Uterus (tissue), 4 donors: ENCODE results near the gene PYGM. TPM values are rescaled to one million over a fixed set of nuclear protein-coding genes. Genes with fewer than 3 reads are reported as not detected.

Experiments
- DNase-seq, 2 donors: peaks; one replicate each; pipeline ENCODE4 v3.0.0-alpha.2; 2019 to 2020
- H3K27ac ChIP-seq, 2 donors: fragments of 200-600 bp; sonication (generic); 1 replicate in 1 of 2; 2 replicates in 1 of 2; pipeline ENCODE4 v1.5.1; 2016 to 2018
- H3K27me3 ChIP-seq, 2 donors: fragments of 200-600 bp; sonication (generic); one replicate each; pipeline ENCODE4 v1.5.1; 2018 to 2019; ENCODE audit warnings: control low read depth in 1 of 2
- H3K36me3 ChIP-seq, 2 donors: fragments of 200-600 bp; sonication (generic); one replicate each; pipeline ENCODE4 v1.5.1; 2019; ENCODE audit warnings: control low read depth in 1 of 2
- H3K4me1 ChIP-seq, 2 donors: fragments of 200-600 bp; sonication (generic); one replicate each; pipeline ENCODE4 v1.5.1; 2018 to 2019; ENCODE audit warnings: control low read depth in 1 of 2
- H3K4me3 ChIP-seq, 2 donors: fragments of 200-600 bp; sonication (generic); 1 replicate in 1 of 2; 2 replicates in 1 of 2; pipeline ENCODE4 v1.5.1; 2018 to 2019; ENCODE audit warnings: mild to moderate bottlenecking in 1 of 2
- H3K9me3 ChIP-seq, 2 donors: fragments of 200-600 bp; sonication (generic); one replicate each; pipeline ENCODE4 v1.5.1; 2019; ENCODE audit warnings: control low read depth in 1 of 2
- CTCF ChIP-seq, 4 experiments: fragments of 200-600 bp in 2 of 4; fragments of 450-650 bp in 2 of 4; sonication (generic) in 2 of 4; IDR thresholded peaks; one replicate each; pipeline ENCODE4 v1.5.1; 2016 to 2019; ENCODE audit warnings: antibody characterized with exemption in 4 of 4, mild to moderate bottlenecking in 2 of 4, moderate library complexity in 1 of 4
- POLR2A ChIP-seq, 2 donors: fragments of 450-650 bp; IDR thresholded peaks; one replicate each; pipeline ENCODE4 v1.6.1; 2016; ENCODE audit warnings: antibody characterized with exemption in 2 of 2, mild to moderate bottlenecking in 1 of 2, moderate library complexity in 1 of 2
- intact Hi-C: fragments of 100-400 bp; cut with DNase I; formaldehyde crosslinking; loops from one replicate; pipeline ENCODE4 v1.15.1; 2023; ENCODE audit warnings: low total_unique reads
- total RNA-seq, 4 donors: library from RNA; depleted of rRNA in 3 of 4; stranded (reverse); fragments of >200 nt in 3 of 4; gene quantifications; one replicate each; pipeline versions ENCODE4 v1.1.0 to v1.2.4, GENCODE V29; 2014 to 2023
- donor health status: DM: yes; HTN: yes; CAD: no.

The PYGM gene
- total RNA-seq, 4 donors from 2014 or later, result 2.9 to 42.8 (median 11.4) TPM

DNA sequence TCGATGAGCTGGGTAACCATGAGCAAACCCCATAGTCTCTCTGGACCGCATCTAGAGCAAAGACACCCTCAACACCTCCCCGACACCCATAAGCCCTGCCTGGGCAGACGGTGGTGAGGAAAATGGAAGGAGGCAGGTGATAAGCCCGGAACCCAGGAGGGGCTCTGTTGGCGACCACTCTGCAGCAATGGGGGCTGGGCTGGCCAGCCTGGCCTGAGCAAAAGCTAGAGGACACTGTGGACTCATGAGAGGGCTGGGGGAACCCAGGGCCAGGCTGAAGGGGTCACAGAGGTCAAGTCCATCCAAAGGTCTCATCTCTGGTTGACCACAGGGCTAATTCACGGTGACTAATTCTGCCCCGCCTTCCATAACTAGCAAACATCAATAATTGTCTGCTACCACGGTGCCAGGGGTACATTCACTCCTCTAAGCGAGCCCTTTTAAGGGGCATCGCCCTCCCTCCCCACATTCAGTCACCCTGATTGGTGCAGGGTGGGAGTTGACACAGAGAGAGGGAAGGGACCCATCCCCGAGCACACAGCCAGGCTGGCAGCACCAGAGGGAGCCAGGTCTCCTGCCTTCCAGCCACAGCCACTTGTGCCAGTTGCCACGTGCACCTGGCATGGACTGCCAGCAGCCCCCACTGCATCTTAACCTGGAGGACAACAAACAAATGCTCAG lies 4.0 kb downstream of the PYGM start:
- no peak for TF ChIP-seq POLR2A (IDR thresholded peaks at IDR 0.05)
- TF ChIP-seq CTCF (IDR thresholded peaks at IDR 0.05), result no peak
- no peak overlapping the region for H3K4me3 ChIP-seq
- DNase-seq, result no peak
- intact Hi-C loops, result no loop called here
- no peak overlapping the region for H3K27ac ChIP-seq
- peaks cover 6 to 9% of the 10 kb centered on the region in 2 donors for H3K4me1 ChIP-seq
- no peaks in the 10 kb centered on the region for H3K9me3 ChIP-seq
- no peaks in the 10 kb centered on the region for H3K27me3 ChIP-seq
- H3K36me3 ChIP-seq, result no peaks in the 10 kb centered on the region

DNA sequence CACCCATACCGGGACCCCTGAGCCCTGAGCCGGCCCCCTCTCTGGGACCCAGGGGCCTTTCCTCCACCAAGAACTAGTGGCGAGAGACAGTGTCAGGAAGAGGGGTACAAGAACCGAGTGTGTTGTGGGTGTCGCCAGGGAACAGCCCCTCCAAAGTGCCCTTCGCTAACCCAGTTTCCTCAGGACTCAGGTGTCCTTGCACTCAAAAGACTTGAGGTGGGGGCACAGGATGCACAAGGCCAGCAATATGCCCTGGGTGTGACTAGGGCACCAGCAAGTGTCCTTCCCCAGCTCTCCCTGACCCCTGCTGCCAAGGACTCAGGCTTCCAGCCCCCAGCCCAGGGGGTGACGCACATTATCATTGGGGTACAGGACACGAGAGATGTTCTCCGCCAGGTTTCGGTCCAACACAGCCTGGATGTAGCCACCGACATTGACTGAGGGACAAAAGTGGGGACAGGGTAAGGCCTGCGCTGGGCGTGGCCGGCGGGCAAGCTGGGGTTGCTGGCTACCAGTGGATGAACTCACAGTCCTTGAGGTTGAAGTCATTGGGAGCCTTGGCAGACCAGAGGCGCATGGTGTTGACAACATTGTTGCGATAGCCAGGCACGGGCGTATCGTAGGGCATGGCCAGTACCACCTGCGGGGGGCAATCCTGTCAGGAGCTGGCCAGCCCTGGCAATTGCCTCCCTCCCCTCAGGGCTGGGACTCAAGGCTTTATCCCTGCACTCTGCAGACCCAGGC lies 4.7 kb downstream of the PYGM start:
- H3K27me3 ChIP-seq, result no peaks in the 10 kb centered on the region
- intact Hi-C loops, result no loop called here
- no peak overlapping the region for H3K27ac ChIP-seq
- TF ChIP-seq CTCF (IDR thresholded peaks at IDR 0.05), result no peak
- H3K4me3 ChIP-seq, result no peak overlapping the region
- H3K9me3 ChIP-seq, result no peaks in the 10 kb centered on the region
- H3K4me1 ChIP-seq, result peaks cover under 1 to 2% of the 10 kb centered on the region in 2 donors
- H3K36me3 ChIP-seq, result no peaks in the 10 kb centered on the region
- no peak for DNase-seq

DNA sequence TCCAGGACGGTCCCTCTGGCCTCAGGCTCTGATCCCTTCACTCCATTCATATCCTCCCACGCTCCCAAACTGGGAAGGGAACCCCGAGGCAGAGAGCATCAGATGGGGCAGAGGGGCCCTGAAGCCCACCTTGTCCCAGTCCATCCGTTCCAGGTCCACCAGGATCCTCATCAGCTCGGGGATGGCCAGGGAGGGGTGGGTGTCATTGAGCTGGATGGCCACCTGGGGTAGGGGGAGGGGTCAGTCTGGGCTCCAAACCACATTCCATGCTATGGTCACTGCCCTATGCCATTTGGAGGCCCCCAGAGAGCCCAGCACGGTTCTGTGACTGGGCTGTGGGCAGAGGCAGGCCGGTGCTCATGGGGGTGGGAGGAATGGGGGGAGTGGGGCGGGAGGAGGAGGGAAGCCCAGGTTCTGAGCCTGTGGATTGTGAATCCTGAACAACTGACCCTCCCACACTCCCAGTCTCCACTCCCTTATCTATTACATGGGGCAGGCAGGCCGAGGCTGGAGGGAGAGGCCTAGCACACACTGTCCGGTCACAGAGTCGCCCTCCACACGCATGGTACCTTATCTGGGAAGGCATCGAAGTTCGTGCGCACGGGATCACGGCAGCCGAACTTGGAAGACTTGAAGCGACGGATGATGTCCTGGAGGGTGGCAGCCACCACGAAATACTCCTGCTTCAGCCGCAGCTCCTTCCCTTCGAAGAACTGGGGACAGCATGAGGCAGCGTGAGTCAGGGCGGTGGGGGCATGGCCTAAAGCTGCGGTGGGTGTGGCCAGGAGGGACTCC lies 5.5 kb downstream of the PYGM start:
- H3K27me3 ChIP-seq, result no peaks in the 10 kb centered on the region
- TF ChIP-seq CTCF (IDR thresholded peaks at IDR 0.05) (no peak), POLR2A (IDR thresholded peaks at IDR 0.05) (no peak)
- intact Hi-C loops, result no loop called here
- DNase-seq, result no peak
- H3K4me3 ChIP-seq, result no peak overlapping the region
- no peaks in the 10 kb centered on the region for H3K4me1 ChIP-seq
- H3K36me3 ChIP-seq, result no peaks in the 10 kb centered on the region
- H3K9me3 ChIP-seq, result no peaks in the 10 kb centered on the region
- H3K27ac ChIP-seq, result no peak overlapping the region

DNA sequence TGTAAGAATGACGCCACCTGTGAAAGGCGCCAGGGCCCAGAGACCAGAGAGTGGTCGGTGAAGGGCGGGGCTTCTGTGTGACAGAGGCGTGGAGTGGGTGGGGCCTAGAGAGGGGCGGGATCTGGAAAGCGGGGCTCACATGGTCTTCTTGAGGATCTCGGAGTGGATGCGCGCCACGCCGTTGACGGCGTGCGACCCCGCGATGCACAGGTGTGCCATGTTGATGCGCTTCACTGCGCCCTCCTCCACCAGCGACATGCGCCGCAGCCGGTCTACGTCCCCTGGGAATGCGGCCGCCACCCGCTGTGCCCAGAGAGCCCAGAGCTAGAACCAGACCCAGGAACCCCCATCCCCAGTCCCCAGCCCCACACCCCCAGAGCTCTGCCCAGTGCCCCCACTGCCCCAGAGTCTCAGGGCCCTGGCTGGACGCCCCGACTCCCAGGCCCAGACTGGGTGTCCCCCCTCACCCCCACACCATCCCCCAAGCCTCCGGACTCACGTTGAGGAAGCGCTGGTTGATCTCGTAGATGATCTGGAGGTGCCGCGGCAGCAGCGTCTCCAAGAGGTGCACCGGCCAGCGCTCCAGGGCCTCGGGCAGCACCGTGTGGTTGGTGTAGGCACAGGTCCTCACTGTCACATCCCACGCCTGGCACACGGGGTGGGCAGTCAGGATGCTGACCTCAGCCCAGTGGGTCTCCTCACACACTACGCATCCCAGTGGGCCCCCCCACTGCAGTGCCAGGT lies 6.2 kb downstream of the PYGM start:
- H3K4me1 ChIP-seq, result no peaks in the 10 kb centered on the region
- H3K27ac ChIP-seq, result no peak overlapping the region
- H3K9me3 ChIP-seq, result no peaks in the 10 kb centered on the region
- no peak overlapping the region for H3K4me3 ChIP-seq
- no peak for DNase-seq
- no peaks in the 10 kb centered on the region for H3K36me3 ChIP-seq
- TF ChIP-seq POLR2A (IDR thresholded peaks at IDR 0.05), result no peak
- TF ChIP-seq CTCF (IDR thresholded peaks at IDR 0.05), result no peak
- intact Hi-C loops, result no loop called here
- no peaks in the 10 kb centered on the region for H3K27me3 ChIP-seq
